SK-N-SH treated with all-trans-retinoic acid at 6 μM for 48 hours (cell line): ENCODE measurements around the gene ADAM11.

ENCODE experiments used
- ATAC-seq: fragments of 200-7000 bp; cut with Tn5 transposase; 3 replicates; pipeline ENCODE4 v1.9.1; 2020; ENCODE audit warnings: mild to moderate bottlenecking, moderate library complexity
- ARNTL ChIP-seq: fragments of 450-650 bp; formaldehyde crosslinking; IDR thresholded peaks from 2 replicates; pipeline ENCODE4 v1.5.0; 2020; ENCODE audit warnings: low read depth, mild to moderate bottlenecking, moderate library complexity, borderline replicate concordance
- BACH2 ChIP-seq: fragments of 250-450 bp; sonication (Bioruptor Pico); IDR thresholded peaks from 2 replicates; pipeline ENCODE4 v1.9.0; 2021; ENCODE audit warnings: mild to moderate bottlenecking, borderline replicate concordance
- CSDC2 ChIP-seq: fragments of 250-450 bp; sonication (Bioruptor Pico); IDR thresholded peaks from 2 replicates; pipeline ENCODE4 v1.5.0; 2020; ENCODE audit warnings: mild to moderate bottlenecking, moderate library complexity
- GLIS3 ChIP-seq: fragments of 250-450 bp; sonication (Bioruptor Pico); IDR thresholded peaks from 2 replicates; pipeline ENCODE4 v1.5.0; 2020; ENCODE audit warnings: mild to moderate bottlenecking, moderate library complexity
- ISL1 ChIP-seq: fragments of 250-450 bp; sonication (Bioruptor Pico); IDR thresholded peaks from 2 replicates; pipeline ENCODE4 v2.1.2; 2022; ENCODE audit warnings: mild to moderate bottlenecking, moderate library complexity
- OSR1 ChIP-seq: fragments of 250-450 bp; sonication (Bioruptor Pico); IDR thresholded peaks from 2 replicates; pipeline ENCODE4 v1.8.0; 2022; ENCODE audit warnings: moderate library complexity, mild to moderate bottlenecking, inconsistent platforms
- PPARA ChIP-seq: fragments of 250-450 bp; sonication (Bioruptor Pico); IDR thresholded peaks from 2 replicates; pipeline ENCODE4 v1.5.0; 2020; ENCODE audit warnings: mild to moderate bottlenecking, borderline replicate concordance
- RARB ChIP-seq: fragments of 250-450 bp; sonication (Bioruptor Pico); IDR thresholded peaks from 2 replicates; pipeline ENCODE4 v1.8.0; 2021; ENCODE audit warnings: mild to moderate bottlenecking, moderate library complexity
- SNAI2 ChIP-seq: fragments of 250-450 bp; sonication (Bioruptor Pico); IDR thresholded peaks from 2 replicates; pipeline ENCODE4 v1.5.0; 2020; ENCODE audit warnings: mild to moderate bottlenecking, moderate library complexity
- TOX ChIP-seq: fragments of 250-450 bp; sonication (Bioruptor Pico); IDR thresholded peaks from 2 replicates; pipeline ENCODE4 v1.8.0; 2021; ENCODE audit warnings: mild to moderate bottlenecking, moderate library complexity, borderline replicate concordance
- ZC3H10 ChIP-seq: fragments of 250-450 bp; sonication (Bioruptor Pico); IDR thresholded peaks from 2 replicates; pipeline ENCODE4 v1.5.1; 2021; ENCODE audit warnings: mild to moderate bottlenecking, moderate library complexity
- ZFP30 ChIP-seq: fragments of 450-650 bp; formaldehyde crosslinking; IDR thresholded peaks from 2 replicates; pipeline ENCODE4 v1.5.0; 2022; ENCODE audit warnings: mild to moderate bottlenecking, moderate library complexity
- ZNF565 ChIP-seq: fragments of 450-650 bp; formaldehyde crosslinking; conservative IDR thresholded peaks from 2 replicates; pipeline ENCODE4 v1.5.0; 2020; ENCODE audit warnings: low read depth, mild to moderate bottlenecking, moderate library complexity
- ZNF70 ChIP-seq: fragments of 450-650 bp; formaldehyde crosslinking; IDR thresholded peaks from 2 replicates; pipeline ENCODE4 v1.5.0; 2020; ENCODE audit warnings: mild to moderate bottlenecking, moderate library complexity
- ZNF8 ChIP-seq: fragments of 450-650 bp; formaldehyde crosslinking; IDR thresholded peaks from 2 replicates; pipeline ENCODE4 v1.5.0; 2020; ENCODE audit warnings: mild to moderate bottlenecking, moderate library complexity
- TF ChIP-seq, protein P1 (sequence below): fragments of 250-450 bp; sonication (Bioruptor Pico); IDR thresholded peaks from 2 replicates; pipeline ENCODE4 v1.5.0; 2020; ENCODE audit warnings: mild to moderate bottlenecking, moderate library complexity
- TF ChIP-seq, protein P2 (sequence below): fragments of 250-450 bp; sonication (Bioruptor Pico); IDR thresholded peaks from 2 replicates; pipeline ENCODE4 v1.5.1; 2021; ENCODE audit warnings: mild to moderate bottlenecking, moderate library complexity
- TF ChIP-seq, protein P3 (sequence below): fragments of 250-450 bp; sonication (Bioruptor Pico); IDR thresholded peaks from 2 replicates; pipeline ENCODE4 v1.8.0; 2021; ENCODE audit warnings: low read depth, mild to moderate bottlenecking, moderate library complexity, borderline replicate concordance
- TF ChIP-seq, protein P4 (sequence below): fragments of 250-450 bp; sonication (Bioruptor Pico); IDR thresholded peaks from 2 replicates; pipeline ENCODE4 v1.8.0; 2020; ENCODE audit warnings: mild to moderate bottlenecking, moderate library complexity, borderline replicate concordance
- TF ChIP-seq, protein P5 (sequence below): fragments of 250-450 bp; sonication (Bioruptor Pico); IDR thresholded peaks from 2 replicates; pipeline ENCODE4 v1.5.1; 2020; ENCODE audit warnings: low read depth, mild to moderate bottlenecking, moderate library complexity

Gene ADAM11, protein sequence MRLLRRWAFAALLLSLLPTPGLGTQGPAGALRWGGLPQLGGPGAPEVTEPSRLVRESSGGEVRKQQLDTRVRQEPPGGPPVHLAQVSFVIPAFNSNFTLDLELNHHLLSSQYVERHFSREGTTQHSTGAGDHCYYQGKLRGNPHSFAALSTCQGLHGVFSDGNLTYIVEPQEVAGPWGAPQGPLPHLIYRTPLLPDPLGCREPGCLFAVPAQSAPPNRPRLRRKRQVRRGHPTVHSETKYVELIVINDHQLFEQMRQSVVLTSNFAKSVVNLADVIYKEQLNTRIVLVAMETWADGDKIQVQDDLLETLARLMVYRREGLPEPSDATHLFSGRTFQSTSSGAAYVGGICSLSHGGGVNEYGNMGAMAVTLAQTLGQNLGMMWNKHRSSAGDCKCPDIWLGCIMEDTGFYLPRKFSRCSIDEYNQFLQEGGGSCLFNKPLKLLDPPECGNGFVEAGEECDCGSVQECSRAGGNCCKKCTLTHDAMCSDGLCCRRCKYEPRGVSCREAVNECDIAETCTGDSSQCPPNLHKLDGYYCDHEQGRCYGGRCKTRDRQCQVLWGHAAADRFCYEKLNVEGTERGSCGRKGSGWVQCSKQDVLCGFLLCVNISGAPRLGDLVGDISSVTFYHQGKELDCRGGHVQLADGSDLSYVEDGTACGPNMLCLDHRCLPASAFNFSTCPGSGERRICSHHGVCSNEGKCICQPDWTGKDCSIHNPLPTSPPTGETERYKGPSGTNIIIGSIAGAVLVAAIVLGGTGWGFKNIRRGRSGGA

DNA sequence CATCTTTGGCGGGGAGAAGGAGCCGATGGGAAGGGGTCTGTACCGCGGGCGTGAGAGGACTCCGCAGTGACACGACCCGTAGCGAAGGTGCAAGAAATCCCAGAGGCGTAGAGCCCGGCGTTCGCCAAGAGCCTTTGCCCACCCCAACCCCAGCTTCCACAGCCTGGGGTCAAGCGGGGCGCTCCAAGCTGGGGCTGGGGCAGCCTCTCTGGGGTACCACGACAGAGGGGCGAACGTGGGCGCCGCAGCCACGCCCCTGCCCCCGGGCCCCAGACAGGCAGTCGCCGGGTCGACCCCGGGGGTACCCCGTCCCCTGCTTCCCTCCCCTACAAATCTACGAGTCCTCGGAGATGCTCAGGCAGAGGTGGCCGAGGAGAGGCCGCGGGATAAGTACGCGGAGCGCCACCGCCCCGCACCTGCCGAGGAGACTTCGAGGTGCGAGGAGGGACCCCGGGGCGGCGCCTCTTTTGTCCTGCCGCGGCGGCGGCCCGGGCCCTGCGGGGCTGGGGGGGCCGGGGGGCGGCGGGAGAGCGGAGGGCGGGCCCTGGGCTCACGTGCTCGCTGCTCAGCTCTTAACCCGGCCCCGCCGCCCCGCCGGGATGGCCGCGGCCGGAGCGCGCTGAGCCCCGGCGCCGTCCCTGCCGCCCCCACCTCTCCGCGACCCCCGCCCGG is at the start of gene ADAM11:
Gene ADAM11 (plus strand): TSS at position 575 of the 672 bp plus-strand sequence. CDS start 212 bp downstream, outside the sequence.
- ATAC-seq, result peak; percentile 49
- TF ChIP-seq GLIS3 (CRISPR knock-in tag) (no peak), ARNTL (CRISPR knock-in tag) (no peak), OSR1 (no peak), ZNF565 (no peak), ISL1 (CRISPR knock-in tag) (no peak), BACH2 (CRISPR knock-in tag) (no peak), SNAI2 (no peak), ZNF8 (CRISPR knock-in tag) (no peak), ZNF70 (no peak)
- TF ChIP-seq, protein P1, sequence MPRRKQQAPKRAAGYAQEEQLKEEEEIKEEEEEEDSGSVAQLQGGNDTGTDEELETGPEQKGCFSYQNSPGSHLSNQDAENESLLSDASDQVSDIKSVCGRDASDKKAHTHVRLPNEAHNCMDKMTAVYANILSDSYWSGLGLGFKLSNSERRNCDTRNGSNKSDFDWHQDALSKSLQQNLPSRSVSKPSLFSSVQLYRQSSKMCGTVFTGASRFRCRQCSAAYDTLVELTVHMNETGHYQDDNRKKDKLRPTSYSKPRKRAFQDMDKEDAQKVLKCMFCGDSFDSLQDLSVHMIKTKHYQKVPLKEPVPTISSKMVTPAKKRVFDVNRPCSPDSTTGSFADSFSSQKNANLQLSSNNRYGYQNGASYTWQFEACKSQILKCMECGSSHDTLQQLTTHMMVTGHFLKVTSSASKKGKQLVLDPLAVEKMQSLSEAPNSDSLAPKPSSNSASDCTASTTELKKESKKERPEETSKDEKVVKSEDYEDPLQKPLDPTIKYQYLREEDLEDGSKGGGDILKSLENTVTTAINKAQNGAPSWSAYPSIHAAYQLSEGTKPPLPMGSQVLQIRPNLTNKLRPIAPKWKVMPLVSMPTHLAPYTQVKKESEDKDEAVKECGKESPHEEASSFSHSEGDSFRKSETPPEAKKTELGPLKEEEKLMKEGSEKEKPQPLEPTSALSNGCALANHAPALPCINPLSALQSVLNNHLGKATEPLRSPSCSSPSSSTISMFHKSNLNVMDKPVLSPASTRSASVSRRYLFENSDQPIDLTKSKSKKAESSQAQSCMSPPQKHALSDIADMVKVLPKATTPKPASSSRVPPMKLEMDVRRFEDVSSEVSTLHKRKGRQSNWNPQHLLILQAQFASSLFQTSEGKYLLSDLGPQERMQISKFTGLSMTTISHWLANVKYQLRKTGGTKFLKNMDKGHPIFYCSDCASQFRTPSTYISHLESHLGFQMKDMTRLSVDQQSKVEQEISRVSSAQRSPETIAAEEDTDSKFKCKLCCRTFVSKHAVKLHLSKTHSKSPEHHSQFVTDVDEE, result no peak
- TF ChIP-seq, protein P2, sequence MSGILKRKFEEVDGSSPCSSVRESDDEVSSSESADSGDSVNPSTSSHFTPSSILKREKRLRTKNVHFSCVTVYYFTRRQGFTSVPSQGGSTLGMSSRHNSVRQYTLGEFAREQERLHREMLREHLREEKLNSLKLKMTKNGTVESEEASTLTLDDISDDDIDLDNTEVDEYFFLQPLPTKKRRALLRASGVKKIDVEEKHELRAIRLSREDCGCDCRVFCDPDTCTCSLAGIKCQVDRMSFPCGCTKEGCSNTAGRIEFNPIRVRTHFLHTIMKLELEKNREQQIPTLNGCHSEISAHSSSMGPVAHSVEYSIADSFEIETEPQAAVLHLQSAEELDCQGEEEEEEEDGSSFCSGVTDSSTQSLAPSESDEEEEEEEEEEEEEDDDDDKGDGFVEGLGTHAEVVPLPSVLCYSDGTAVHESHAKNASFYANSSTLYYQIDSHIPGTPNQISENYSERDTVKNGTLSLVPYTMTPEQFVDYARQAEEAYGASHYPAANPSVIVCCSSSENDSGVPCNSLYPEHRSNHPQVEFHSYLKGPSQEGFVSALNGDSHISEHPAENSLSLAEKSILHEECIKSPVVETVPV (CRISPR knock-in tag), result no peak
- TF ChIP-seq, protein P3, sequence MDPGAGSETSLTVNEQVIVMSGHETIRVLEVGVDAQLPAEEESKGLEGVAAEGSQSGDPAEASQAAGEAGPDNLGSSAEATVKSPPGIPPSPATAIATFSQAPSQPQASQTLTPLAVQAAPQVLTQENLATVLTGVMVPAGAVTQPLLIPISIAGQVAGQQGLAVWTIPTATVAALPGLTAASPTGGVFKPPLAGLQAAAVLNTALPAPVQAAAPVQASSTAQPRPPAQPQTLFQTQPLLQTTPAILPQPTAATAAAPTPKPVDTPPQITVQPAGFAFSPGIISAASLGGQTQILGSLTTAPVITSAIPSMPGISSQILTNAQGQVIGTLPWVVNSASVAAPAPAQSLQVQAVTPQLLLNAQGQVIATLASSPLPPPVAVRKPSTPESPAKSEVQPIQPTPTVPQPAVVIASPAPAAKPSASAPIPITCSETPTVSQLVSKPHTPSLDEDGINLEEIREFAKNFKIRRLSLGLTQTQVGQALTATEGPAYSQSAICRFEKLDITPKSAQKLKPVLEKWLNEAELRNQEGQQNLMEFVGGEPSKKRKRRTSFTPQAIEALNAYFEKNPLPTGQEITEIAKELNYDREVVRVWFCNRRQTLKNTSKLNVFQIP (CRISPR knock-in tag), result no peak
- TF ChIP-seq, protein P4, sequence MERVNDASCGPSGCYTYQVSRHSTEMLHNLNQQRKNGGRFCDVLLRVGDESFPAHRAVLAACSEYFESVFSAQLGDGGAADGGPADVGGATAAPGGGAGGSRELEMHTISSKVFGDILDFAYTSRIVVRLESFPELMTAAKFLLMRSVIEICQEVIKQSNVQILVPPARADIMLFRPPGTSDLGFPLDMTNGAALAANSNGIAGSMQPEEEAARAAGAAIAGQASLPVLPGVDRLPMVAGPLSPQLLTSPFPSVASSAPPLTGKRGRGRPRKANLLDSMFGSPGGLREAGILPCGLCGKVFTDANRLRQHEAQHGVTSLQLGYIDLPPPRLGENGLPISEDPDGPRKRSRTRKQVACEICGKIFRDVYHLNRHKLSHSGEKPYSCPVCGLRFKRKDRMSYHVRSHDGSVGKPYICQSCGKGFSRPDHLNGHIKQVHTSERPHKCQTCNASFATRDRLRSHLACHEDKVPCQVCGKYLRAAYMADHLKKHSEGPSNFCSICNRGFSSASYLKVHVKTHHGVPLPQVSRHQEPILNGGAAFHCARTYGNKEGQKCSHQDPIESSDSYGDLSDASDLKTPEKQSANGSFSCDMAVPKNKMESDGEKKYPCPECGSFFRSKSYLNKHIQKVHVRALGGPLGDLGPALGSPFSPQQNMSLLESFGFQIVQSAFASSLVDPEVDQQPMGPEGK (CRISPR knock-in tag), result no peak

DNA sequence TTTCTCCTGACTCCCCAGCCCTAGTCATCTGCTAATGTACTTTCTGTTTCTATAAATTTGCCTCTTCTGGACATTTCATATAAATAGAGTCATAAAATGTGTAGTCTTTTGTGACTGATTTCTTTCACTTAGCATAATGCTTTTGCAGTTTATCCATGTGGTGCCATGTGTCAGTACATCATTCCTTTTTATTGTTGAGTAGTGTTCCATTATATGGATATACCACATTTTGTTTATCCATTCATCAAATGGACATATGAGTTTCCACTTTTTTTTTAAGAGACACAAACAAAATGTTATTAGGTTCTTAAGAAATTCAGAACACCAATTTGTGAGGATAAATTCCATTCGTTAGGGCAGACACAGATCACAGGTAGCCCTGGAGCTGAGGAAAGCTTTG is 39.3 kb upstream of the ADAM11 start:
- ATAC-seq, result no peak
- TF ChIP-seq ZNF8 (CRISPR knock-in tag), result peak; percentile 96
- no peak for TF ChIP-seq RARB
- no peak for TF ChIP-seq BACH2 (CRISPR knock-in tag)
- TF ChIP-seq, protein P2 (CRISPR knock-in tag), result no peak

DNA sequence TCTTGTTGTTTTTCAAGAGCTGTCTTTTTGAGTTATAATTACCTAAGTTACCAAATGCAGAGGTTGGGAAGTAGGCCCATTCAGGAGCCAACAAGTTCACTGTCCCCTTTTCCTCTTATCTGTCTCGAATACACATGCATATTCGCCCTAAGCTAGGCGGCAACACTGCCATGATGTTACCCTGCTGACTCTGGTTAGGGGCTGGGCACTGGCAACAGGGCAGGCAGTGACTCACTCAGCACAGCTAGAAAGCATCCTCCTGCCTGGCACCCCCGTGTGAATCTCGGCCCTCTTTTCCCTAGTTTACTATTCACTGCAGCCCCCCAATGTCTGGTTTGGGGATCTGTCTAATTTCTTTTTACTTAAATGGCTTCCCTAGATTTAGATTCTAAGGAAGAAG is 36.5 kb upstream of the ADAM11 start:
- peak; percentile 26; the same call in 1 of the 3 replicates for ATAC-seq
- TF ChIP-seq ZNF8 (CRISPR knock-in tag) (no peak), TOX (CRISPR knock-in tag) (no peak), ZNF565 (no peak), CSDC2 (CRISPR knock-in tag) (no peak), ZC3H10 (CRISPR knock-in tag) (no peak), RARB (no peak), PPARA (CRISPR knock-in tag) (no peak), OSR1 (no peak), ZFP30 (CRISPR knock-in tag) (no peak)
- TF ChIP-seq, protein P5, sequence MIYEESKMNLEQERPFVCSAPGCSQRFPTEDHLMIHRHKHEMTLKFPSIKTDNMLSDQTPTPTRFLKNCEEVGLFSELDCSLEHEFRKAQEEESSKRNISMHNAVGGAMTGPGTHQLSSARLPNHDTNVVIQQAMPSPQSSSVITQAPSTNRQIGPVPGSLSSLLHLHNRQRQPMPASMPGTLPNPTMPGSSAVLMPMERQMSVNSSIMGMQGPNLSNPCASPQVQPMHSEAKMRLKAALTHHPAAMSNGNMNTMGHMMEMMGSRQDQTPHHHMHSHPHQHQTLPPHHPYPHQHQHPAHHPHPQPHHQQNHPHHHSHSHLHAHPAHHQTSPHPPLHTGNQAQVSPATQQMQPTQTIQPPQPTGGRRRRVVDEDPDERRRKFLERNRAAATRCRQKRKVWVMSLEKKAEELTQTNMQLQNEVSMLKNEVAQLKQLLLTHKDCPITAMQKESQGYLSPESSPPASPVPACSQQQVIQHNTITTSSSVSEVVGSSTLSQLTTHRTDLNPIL (CRISPR knock-in tag), result no peak
- TF ChIP-seq, protein P1, result no peak
